Left lobe of liver (tissue), 2 donors: Measurements from ENCODE around the gene ULBP2. TPM values are rescaled to one million over a fixed set of nuclear protein-coding genes. Genes with fewer than 3 reads are reported as not detected.

ENCODE experiments used
- ATAC-seq: fragments of 200-7000 bp; cut with Tn5 transposase; one replicate; pipeline ENCODE4 v1.9.1; 2020; ENCODE audit warnings: mild to moderate bottlenecking, moderate library complexity
- DNase-seq: peaks from one replicate; pipeline ENCODE4 v3.0.0-alpha.2; 2020; ENCODE audit warnings: low spot score
- total RNA-seq: library from RNA; stranded (reverse); gene quantifications from one replicate; pipeline ENCODE4 v1.2.1, GENCODE V29; 2021
- donor health status: DM: no; HTN: no; CAD: no; lungs with moderate emphysema.
- donor health status: DM: no; HTN: yes; CAD: no.

The ULBP2 gene, protein sequence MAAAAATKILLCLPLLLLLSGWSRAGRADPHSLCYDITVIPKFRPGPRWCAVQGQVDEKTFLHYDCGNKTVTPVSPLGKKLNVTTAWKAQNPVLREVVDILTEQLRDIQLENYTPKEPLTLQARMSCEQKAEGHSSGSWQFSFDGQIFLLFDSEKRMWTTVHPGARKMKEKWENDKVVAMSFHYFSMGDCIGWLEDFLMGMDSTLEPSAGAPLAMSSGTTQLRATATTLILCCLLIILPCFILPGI
- total RNA-seq, result 0.18 TPM

DNA sequence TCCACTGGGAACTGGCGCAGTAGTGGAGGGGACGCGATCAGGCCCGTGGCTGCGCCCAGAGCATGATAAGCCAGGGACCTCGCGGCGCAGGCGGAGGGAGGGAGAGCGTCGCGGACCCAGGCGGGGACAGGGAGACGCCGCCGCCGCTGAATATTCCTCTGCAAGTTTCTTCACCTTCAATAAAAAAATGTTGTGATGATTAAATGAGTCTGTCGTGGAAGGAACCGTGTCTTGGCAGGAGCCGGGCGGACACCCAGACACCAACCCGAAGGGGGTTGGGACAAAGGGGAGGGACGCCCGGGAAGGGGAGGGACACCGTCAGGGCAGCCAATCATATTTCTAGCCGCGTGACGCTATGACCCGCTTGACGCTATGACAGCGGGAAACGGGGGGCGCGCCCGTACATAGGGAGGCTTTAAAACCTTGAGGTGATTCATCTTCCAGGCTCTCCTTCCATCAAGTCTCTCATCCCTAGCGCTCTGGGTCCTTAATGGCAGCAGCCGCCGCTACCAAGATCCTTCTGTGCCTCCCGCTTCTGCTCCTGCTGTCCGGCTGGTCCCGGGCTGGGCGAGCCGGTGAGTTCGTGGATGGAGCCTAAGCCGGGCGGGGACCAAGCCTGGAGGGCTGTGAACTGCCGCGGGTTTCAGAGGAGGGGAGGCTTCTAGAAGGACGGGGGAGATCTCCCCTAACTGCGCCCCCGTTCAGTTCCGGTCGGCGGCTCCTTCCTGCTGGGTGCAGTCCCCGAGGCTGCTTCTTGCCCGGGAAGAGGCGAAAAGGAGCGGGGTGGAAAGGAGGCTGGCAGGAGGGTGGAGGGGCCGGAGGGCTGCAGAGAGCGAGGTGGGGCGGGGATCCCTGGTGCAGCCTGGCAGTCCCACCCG lies at the start of gene ULBP2:
Gene ULBP2 (plus strand): TSS at position 432 of the 878 bp plus-strand sequence. CDS start 59 bp downstream, at position 491.
- peak; percentile 90 for ATAC-seq

DNA sequence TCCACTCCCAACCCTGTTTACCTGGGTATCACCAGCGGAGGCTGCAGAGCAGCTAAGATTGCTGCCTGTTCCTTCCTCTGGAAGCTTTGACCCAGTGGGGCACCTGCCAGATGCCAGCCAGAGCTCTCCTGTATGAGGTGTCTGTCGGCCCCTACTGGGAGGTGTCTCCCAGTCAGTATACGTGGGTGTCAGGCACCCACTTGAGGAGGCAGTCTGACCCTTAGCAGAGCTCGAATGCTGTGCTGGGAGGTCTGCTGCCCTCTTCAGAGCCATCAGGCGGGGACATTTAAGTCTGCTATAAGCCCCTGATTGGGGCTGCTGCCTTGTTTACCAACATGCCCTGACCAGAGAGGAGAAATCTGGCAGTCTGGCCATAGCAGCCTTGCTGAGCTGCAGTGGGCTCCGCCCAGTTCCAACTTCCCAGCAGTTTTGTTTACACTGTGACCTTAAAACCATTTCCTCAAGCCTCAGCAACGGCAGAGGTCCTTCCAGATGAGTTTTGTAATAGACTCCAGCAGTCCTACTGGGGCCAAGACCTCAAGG lies 46.7 kb upstream of the ULBP2 start:
- peak; percentile 31 for ATAC-seq
- DNase-seq, result no peak

More for the DNA sequence above, at the start of gene ULBP2:
- peak; percentile 76 for DNase-seq

DNA sequence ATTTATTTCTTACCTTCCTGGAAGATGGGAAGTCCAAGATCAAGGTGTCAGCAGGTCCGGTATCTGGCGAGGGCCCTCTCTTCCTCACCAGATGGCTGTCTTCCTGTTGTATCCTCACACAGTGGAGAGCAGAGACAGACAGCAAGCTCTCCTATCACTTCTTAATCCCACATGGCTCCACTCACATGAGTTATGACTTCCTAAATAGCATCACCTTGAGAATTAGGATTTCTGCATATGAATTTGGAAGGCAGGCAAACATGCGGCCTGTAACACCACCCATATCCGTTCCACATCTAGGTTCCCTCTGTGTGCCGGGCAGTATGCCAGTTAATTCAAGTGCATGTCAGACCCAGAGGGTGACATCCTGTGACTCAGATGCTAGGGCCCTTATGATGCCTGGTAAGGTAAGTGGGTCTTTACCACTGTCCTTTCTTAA lies 46.0 kb upstream of the ULBP2 start:
- ATAC-seq (peak; percentile 27), DNase-seq (no peak)

DNA sequence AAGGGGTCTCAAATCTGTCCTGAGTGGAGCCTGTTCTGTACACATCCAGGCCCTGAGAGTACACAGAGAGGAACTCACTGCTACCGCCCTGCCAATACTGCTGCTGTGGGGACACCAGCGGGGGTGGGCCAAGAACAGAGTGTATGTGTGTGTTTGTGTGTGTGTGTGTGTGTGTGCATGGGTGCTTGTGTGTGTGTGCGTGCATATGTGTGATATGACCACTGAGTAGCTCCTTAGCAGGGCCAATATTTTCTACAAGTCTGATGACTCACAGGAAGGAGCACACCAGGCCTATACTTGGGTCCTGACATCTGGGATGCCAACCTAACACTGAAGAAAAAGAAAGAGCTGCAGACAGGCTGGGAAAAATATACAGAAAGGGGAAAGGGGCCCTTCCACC lies 45.3 kb upstream of the ULBP2 start:
- no peak for ATAC-seq
- no peak for DNase-seq

DNA sequence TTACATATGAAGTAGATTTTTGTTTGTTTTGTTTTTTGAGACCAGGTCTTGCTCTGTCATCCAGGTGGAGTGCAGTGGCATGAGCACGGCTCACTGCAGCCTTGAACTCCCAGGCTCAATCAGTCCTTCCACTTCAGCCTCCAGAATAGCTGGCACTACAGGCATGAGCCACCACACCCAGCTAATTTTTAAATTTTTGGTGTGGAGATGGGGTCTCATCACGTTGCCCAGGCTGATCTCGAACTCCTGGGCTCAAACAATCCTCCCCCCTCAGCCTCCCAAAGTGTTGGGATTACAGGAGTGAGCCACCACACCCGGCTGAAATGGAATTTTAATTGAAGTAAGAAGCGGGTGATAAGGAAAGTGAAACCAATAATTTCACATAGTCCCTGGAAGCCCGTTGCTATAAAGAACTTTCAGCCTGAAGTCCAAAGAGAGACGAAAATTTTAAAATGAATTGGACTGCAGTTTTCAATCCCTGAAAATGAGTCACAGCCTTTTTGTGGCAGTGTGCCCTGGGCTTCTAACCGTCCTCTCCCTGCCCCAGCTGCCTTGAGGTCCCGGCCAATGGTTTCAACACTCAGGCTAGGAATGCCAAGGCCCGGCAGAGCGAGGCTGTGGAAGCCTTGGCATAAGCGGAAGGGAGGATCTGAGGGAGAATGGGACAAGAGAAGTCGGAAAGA lies 44.7 kb upstream of the ULBP2 start:
- DNase-seq (peak; percentile 84), ATAC-seq (peak; percentile 96)

DNA sequence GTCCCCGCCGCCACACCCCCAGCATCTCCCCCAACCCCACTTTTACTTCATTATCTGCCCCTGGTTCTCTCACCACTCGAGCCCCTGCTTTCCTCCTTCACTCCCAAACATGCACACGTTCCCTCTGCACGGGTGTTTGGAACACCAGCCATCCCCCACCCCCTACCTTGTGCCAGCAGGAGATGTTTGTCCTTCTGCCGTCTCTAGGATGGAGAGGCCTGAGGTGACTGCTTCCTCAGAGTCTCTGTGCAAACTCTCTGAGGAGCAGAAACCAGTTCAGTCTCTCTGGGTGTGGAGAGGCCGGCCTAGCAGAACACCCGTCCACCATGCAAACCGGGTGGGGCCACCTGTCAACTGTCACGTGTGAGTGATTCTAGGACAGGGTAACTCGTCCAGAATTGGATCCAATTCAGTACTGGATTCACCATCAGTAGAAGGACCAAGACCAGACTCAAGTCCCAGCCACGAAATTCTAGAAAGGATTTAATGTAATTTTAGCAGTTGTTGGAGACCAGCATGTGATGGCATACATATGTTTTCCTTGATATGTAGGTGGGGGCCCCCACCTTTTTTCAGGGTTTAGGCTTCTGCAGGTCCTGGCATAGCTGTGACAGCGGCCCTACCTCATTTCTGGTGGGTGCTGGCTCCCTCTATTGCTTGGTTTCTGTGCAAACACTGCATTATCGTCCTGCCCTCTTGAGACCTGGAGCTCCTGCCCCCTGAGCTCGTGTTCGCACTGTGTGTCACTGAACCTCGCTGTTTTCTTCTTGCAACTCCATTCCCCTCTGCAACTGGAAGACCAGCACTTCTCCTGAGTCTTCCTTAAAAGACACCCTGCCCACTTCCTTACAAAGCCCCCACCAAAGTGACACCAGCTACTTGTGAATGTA lies 43.7 kb upstream of the ULBP2 start, which contains the start of gene RAET1E:
Gene RAET1E (minus strand): TSS at position 259 of the 890 bp plus-strand sequence. CDS start 7,212 bp downstream, outside the sequence.
- ATAC-seq, result no peak

DNA sequence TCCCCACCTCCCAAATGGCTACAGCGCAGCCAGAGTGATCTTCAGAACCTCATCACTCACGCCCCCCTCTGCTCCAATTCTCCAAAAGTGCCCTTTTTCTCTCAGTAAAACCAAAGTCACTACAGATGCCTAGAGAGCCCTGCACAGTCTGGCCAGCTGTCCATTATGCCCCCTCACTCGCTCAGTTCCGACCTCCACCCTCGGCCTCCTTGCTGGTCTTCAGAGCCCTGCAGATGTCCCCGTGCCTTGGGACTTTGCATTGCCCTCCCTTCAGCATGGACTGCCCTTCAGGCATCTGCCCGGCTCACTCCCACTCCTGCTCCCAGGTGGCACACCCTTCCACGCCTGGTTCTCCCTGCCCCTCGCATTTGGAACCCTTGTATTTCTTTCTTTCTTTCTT lies 42.8 kb upstream of the ULBP2 start:
- no peak for ATAC-seq

More for the DNA sequence above, 43.7 kb upstream of the ULBP2 start, which contains the start of gene RAET1E:
- DNase-seq, result no peak

DNA sequence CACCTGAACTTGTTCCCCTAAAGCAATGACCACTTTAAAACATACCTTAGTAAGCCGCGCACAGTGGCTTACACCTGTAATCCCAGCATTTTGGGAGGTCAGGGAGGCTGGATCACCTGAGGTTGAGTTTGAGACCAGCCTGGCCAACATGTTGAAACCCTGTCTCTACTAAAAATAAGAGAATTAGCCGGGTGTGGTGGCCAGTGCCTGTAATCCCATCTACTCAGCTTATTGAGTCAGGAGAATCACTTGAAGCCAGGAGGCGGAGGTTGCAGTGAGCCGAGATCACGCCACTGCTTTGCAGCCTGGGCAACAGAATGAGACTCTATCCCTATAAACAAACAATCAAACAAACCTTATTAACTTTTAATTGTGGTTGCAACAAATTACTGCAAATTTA lies 42.3 kb upstream of the ULBP2 start:
- no peak for DNase-seq

More for the DNA sequence above, 42.8 kb upstream of the ULBP2 start:
- no peak for DNase-seq

DNA sequence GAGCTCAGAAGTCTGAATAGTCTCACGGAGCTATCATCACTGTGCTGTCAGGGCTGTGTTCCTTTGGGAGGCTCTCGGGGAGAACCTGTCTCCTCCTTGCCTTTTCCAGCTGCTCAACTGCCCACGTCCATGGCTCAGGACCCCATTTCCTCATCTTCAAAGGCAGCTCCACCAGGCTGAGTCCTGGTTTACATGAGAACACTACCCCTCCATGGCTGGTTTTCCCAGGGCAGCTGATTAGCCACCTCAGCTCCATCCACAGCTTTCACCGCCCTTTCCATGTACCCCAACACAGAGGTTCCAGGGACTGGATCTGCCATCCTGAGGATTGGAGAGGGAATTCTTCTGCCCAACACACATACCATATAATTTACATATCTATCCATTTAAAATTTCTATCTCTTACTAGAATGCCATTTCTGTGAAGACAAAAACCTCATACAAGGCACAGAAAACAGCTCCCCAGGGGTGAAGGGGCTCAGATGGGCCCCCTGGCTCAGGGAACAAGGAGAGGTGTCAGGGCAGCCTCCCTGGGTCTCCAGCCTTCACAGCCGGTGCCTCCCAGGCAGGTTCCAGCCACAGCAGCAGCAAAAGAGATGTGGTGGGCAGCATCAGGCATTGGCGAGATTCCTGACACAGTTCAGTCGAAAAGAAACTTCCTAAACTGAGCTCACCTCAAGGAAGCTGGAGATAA lies 41.7 kb upstream of the ULBP2 start:
- no peak for ATAC-seq
- no peak for DNase-seq

More for the DNA sequence above, 42.3 kb upstream of the ULBP2 start:
- no peak for ATAC-seq

DNA sequence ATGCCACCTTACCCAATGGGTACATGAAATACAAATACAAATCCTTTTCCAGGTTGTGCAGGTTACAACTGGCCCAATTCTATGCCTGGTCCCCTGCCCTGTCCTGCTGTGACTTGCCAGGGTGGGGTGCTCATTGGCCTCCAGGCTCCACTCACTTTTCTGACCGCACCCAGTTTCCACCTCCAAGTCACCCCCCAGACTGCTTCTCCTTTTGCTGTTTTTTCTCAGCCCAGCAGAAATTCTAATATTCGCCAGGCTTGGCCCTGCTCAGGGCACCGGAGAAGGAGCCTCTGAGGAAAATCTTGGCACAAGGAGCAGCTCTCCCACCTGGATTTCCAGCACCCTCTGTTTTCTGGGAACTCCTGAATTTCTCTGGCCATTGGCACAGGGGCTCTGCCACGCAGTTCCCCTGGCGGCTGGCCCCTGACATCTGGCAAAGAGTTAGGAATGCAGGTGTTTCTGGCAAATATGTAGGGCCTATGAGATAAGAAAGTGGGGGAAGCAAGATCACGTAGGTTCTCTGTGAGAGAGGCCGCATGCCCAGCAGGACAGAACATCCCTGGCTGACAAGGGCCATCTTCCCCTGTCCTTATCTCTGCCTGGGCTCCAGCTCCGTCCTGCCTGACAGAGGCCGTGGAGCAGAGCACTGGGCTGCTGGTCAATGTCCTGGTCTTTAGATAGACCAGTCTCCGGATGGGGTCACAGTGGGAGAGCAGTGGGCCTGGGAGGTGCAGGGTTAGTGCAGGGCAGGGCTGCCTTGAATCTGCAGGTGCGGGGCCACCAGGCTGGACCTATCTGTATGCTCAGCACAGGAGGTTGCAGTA lies 41.0 kb upstream of the ULBP2 start:
- no peak for DNase-seq
- no peak for ATAC-seq

DNA sequence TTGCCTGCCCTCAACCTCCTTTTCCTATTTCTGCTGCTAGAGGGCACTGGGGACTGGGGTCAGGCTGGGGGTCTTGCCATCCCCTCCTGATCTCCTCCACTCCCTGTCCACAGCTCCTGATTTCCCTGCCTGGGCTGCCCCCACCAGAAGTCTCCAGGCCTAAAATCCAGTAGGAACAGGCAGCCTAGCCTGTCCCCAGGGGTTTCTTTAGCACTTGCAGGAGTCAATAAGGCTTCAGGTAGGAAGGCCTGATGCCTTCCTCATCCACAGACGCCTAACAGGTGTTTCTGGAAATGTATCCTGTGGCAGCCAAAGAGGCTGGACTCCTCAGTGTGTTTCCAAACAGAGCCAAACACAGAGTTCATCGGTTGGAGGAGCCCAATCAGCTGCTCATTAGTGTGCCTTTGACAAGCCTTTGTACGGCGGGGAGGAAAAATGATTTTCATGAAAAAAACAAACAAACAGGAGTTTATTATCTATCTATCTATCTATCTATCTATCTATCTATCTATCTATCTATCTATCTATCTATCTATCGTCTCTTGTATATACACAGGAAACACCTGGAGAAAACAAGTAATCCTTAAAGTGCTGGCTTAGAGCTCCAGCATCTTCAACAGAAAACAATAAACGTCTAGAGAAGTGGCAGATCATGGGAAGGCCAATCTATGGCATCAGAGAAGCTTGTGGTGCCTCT lies 40.2 kb upstream of the ULBP2 start:
- DNase-seq (no peak), ATAC-seq (no peak)

DNA sequence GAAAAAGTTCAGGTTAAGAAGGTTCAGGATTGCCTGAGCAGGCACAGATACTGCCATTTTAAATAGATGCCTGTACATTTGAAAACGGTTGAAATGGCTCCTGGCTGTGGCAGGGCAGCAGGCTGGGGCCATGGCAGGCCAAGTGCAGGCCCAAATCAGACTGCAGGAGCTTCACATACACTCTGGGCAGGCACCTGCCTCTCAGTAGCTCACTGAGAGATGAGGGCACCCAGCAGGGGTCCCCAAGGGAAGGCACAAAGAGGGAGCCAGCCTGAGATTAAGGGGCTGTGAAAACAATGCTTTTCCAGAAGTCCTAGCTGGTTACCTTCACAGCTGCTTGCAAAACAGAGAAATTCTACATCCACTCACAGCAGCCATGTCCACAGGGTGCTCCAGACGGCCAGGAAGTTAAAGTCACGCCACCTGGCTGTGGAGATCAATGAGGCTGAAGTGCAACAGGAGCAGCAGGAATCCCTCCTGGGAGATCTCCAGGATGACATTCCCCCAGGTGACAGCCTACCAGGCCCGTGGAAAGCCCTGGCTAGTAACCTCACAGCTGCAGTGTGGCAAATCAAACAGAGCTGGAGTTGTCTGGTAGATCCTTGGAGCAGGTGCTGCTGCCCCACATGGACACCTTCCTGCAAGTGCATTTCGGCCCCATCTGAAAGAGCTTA lies 37.7 kb upstream of the ULBP2 start:
- ATAC-seq (no peak), DNase-seq (no peak)

DNA sequence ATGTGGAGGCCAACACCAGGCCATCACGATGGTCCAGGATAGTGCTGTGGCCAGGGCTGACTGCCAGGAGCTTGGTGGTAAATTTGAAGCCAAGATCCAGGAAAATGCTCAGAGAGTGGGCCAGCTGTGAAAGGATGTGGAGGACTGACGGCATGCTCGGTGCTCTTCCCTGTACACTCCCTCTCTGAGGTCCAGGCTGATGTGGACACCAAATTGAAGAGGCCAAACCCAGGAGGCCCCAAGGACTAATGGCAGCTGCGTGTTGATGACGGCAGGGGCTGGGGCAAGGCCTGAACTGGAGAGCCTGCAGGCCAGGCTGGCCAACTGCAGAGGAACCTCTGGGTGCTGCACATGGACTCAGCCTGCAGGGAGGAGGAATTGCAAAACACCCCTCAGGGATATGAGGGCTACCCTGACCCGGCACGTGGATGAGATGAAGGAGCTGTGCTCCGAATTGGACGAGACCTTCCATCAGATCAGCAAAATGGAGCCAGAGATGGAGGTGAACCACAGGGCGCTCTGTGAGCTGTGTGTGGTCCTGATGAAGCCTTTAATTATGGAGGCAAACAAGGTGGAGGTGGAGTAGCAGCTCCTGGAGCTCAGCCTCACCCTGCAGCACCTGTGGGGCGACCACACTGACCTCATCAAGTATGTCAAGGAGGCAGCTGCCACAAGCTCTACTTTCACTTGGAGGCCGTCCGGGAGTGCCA lies 37.0 kb upstream of the ULBP2 start:
- no peak for ATAC-seq
- DNase-seq, result no peak

DNA sequence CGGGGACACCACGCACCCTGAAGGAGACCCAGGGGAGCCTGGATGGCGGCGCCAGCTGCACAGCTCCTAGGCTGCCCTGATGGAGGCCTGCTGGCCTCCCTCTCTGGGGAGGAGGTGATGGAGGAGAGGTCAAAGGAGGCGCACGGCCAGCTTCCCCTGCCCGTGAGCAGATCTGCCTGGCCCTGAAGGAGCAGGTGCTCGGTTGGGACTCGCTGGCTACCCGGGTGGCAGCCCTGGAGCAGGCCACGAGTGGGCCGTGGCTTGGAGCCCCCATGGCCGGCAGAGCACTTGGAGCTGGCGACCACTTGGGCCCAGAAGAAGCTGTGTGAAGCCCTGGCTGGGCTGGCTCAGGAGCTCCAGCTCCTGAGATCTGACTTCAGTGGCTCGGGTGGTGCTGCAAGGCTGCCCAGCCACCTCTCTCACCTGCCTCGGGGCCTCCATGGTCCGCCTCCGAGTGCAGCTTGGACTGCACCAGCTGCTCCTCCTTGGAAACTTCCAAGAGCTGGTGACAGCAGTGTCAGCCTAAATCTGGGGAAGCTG lies 36.4 kb upstream of the ULBP2 start:
- ATAC-seq, result no peak
- DNase-seq, result no peak

DNA sequence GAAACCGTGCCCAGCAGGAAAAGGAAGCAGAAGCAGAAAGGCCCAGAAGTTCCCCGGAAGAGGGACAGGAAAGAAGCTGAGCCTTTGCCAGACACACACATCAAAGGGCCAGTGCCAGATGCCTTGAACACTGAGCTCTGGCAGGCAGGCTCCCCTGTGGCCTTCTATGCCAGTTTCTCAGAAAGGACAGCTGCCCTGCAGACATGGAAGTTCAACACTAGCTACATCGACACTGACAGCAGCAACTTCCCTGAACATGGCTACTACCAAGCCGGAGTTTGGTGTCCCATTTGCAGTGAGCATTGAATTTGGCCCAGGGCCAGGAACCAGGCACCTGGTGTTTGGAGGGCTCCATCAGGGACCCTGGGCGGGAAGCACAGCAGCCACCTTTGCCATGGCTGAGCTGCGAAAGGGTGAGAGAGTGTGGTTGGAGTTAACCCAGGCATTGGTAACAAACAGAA lies 35.9 kb upstream of the ULBP2 start:
- ATAC-seq (peak; percentile 33), DNase-seq (no peak)

DNA sequence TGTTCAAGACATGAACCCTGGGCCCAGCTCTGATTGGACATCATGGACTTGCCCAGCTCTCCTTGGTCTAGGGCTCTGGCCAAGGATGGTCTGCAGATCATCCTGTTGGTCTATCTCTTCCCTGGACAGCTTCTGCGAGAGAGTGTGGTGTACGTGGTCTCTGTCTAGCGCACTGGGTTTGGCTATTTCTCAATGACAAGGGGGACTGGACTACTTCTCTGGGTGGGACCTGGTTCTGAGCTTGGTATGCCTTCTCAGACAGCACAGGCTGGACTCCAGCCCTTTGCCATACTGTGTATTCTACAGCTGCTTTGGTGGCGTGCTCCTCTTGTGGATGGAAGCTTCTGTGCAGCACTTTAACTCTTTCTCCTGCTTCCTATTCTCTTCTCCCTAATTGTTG lies 35.4 kb upstream of the ULBP2 start:
- ATAC-seq (no peak), DNase-seq (no peak)
